CD14-positive monocyte (primary cell): Measurements from ENCODE around the gene MAP3K10. TPM values are rescaled to one million over a fixed set of nuclear protein-coding genes. Genes with fewer than 3 reads are reported as not detected.

Experiments used
- DNase-seq, 3 donors: peaks; one replicate each; pipeline ENCODE4 v3.0.0-alpha.2; 2011 to 2022
- H2AFZ ChIP-seq: 2 replicates; pipeline ENCODE4 v1.6.0; 2012; ENCODE audit warnings: mild to moderate bottlenecking, low read depth, low read length, inconsistent platforms; ENCODE audit not compliant: insufficient read depth, poor library complexity, severe bottlenecking
- H3K27ac ChIP-seq, 2 donors: 1 replicate in 1 of 2; 2 replicates in 1 of 2; pipeline ENCODE4 v1.5.1; 2012 to 2013; ENCODE audit warnings: low read length in 2 of 2, control low read depth in 1 of 2, inconsistent platforms in 1 of 2, low read depth in 1 of 2, mild to moderate bottlenecking in 1 of 2
- H3K27me3 ChIP-seq, 2 donors: one replicate each; pipeline versions ENCODE4 v1.6.0 to v1.6.1; 2011 to 2013; ENCODE audit warnings: low read length in 2 of 2; ENCODE audit not compliant: control insufficient read depth in 2 of 2, insufficient read depth in 2 of 2
- H3K36me3 ChIP-seq, 2 donors: replicated peaks in 1 of 2; 1 replicate in 1 of 2; 2 replicates in 1 of 2; pipeline versions ENCODE4 v1.5.1 to v1.6.1; 2012 to 2013; ENCODE audit warnings: low read length in 2 of 2, control low read depth in 1 of 2, inconsistent platforms in 1 of 2, mild to moderate bottlenecking in 1 of 2; ENCODE audit not compliant: insufficient read depth in 2 of 2, control insufficient read depth in 1 of 2
- H3K4me1 ChIP-seq, 2 donors: 1 replicate in 1 of 2; 2 replicates in 1 of 2; pipeline versions ENCODE4 v1.5.1 to v1.6.1; 2012 to 2013; ENCODE audit warnings: low read length in 2 of 2, control low read depth in 1 of 2, inconsistent platforms in 1 of 2, mild to moderate bottlenecking in 1 of 2, moderate library complexity in 1 of 2; ENCODE audit not compliant: insufficient read depth in 2 of 2, control insufficient read depth in 1 of 2
- H3K4me2 ChIP-seq: replicated peaks from 2 replicates; pipeline ENCODE3; 2012; ENCODE audit warnings: low read length, moderate library complexity, mild to moderate bottlenecking; ENCODE audit not compliant: poor library complexity, severe bottlenecking; ENCODE audit errors: extremely low read depth
- H3K4me3 ChIP-seq, 3 experiments: fragments of 200-600 bp in 1 of 3; sonication (generic) in 1 of 3; replicated peaks in 1 of 3; 1 replicate in 2 of 3; 2 replicates in 1 of 3; pipeline ENCODE4 v1.5.1; 2011 to 2013; ENCODE audit warnings: low read length in 3 of 3, mild to moderate bottlenecking in 3 of 3, control low read depth in 2 of 3, low read depth in 2 of 3, inconsistent platforms in 1 of 3, moderate library complexity in 1 of 3
- H3K79me2 ChIP-seq: 2 replicates; pipeline ENCODE4 v1.6.0; 2012; ENCODE audit warnings: mild to moderate bottlenecking, control low read depth, inconsistent platforms, low read length, moderate library complexity; ENCODE audit not compliant: insufficient read depth
- H3K9ac ChIP-seq: 2 replicates; pipeline ENCODE4 v1.6.0; 2017; ENCODE audit warnings: low read length, mild to moderate bottlenecking; ENCODE audit not compliant: insufficient read depth, poor library complexity, severe bottlenecking
- H3K9me3 ChIP-seq, 2 donors: replicated peaks in 1 of 2; 1 replicate in 1 of 2; 2 replicates in 1 of 2; pipeline versions ENCODE4 v1.5.1 to v1.6.1; 2012 to 2013; ENCODE audit warnings: low read length in 2 of 2, control low read depth in 1 of 2; ENCODE audit not compliant: control insufficient read depth in 1 of 2, insufficient read depth in 1 of 2
- H4K20me1 ChIP-seq: 2 replicates; pipeline ENCODE4 v1.6.0; 2012; ENCODE audit warnings: mild to moderate bottlenecking, low read length, control low read depth, moderate library complexity; ENCODE audit not compliant: insufficient read depth
- H3K27ac Mint-ChIP-seq, 7 donors: one replicate each; pipeline ENCODE4 v1.8.0; 2020; ENCODE audit warnings: mild to moderate bottlenecking in 7 of 7, mixed read lengths in 7 of 7, moderate library complexity in 6 of 7, inconsistent platforms in 2 of 7
- H3K27me3 Mint-ChIP-seq, 3 donors: one replicate each; pipeline ENCODE4 v1.8.0; 2021 to 2022; ENCODE audit warnings: low read depth in 3 of 3, mild to moderate bottlenecking in 3 of 3, mixed read lengths in 3 of 3, moderate library complexity in 3 of 3, inconsistent platforms in 1 of 3
- H3K36me3 Mint-ChIP-seq, 2 donors: one replicate each; pipeline ENCODE4 v1.8.0; 2020; ENCODE audit warnings: mixed read lengths in 2 of 2, inconsistent platforms in 1 of 2, mild to moderate bottlenecking in 1 of 2
- H3K4me1 Mint-ChIP-seq: one replicate; pipeline ENCODE4 v1.8.0; 2020; ENCODE audit warnings: mild to moderate bottlenecking, mixed read lengths
- H3K4me3 Mint-ChIP-seq, 2 donors: one replicate each; pipeline ENCODE4 v1.8.0; 2020; ENCODE audit warnings: mild to moderate bottlenecking in 2 of 2, mixed read lengths in 2 of 2, moderate library complexity in 1 of 2
- H3K9me3 Mint-ChIP-seq, 7 donors: one replicate each; pipeline ENCODE4 v1.8.0; 2020 to 2022; ENCODE audit warnings: mixed read lengths in 7 of 7, mild to moderate bottlenecking in 6 of 7, moderate library complexity in 6 of 7, inconsistent platforms in 2 of 7
- WGBS: methylation state at CpG from one replicate; pipeline ENCODE4 v1.1.5; 2013; ENCODE audit warnings: missing lambda C conversion rate; ENCODE audit not compliant: insufficient coverage; 5-methylcytosine and 5-hydroxymethylcytosine counted together
- intact Hi-C, 2 donors: fragments of 100-400 bp; cut with micrococcal nuclease; formaldehyde crosslinking; loops; one replicate each; pipeline versions ENCODE4 v1.15.0 to v1.15.1; 2023
- polyA plus RNA-seq, 3 donors: library from polyadenylated mRNA; depleted of rRNA in 1 of 3; unstranded in 2 of 3; stranded (reverse) in 1 of 3; fragments of 300-500 nt in 2 of 3; fragments of >200 nt in 1 of 3; fragmentation: Illumina TruSeq in 2 of 3; gene quantifications; 1 replicate in 2 of 3; 2 replicates in 1 of 3; pipeline ENCODE4 v1.2.3, GENCODE V29; 2012 to 2021
- TF ChIP-seq, protein P1 (sequence below): fragments of 200-600 bp; IDR thresholded peaks from one replicate; pipeline ENCODE4 v1.8.0; 2022; ENCODE audit warnings: antibody characterized with exemption, mild to moderate bottlenecking

Gene MAP3K10
- polyA plus RNA-seq, 3 donors: 0.05 to 9.1 TPM; not detected in 1

DNA sequence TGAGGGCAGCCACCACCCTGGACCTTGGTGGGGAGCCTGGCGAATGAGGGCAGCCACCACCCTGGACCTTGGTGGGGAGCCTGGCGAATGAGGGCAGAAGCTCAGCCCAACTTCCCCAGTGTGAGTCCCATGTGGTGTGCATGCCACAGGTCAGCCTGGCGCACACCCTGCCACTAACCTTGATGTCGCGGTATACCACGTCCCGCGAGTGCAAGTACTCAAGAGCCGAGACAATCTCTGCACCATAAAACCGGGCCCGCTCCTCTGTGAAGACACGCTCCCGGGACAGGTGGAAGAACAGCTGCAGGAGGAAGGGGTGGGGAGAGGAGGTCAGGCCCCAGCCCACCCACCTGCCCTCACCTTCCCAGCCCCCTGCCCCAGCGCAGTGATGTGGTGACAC is 46.6 kb downstream of the MAP3K10 start:
- Histone ChIP-seq H3K9ac (no peak overlapping the region), H3K9me3 (no peaks in the 10 kb centered on the region), H3K4me2 (no peak overlapping the region), H3K27ac (no peak overlapping the region), H3K4me1 (no peaks in the 10 kb centered on the region), H4K20me1 (peaks cover 6% of the 10 kb centered on the region), H3K79me2 (no peaks in the 10 kb centered on the region), H3K4me3 (no peak overlapping the region), H2AFZ (no peak overlapping the region), H3K27me3 (no peaks in the 10 kb centered on the region), H3K36me3 (peaks cover 90 to 97% of the 10 kb centered on the region in 2 donors)
- Mint-ChIP-seq H3K27me3 (no peaks in the 10 kb centered on the region), H3K4me3 (no peak overlapping the region), H3K36me3 (peaks cover 68 to 94% of the 10 kb centered on the region in 2 donors), H3K27ac (peak overlapping the region in 1 of 7 donors; percentile 45), H3K4me1 (no peaks in the 10 kb centered on the region), H3K9me3 (no peaks in the 10 kb centered on the region)
- intact Hi-C loops: no loop called here
- TF ChIP-seq, protein P1, sequence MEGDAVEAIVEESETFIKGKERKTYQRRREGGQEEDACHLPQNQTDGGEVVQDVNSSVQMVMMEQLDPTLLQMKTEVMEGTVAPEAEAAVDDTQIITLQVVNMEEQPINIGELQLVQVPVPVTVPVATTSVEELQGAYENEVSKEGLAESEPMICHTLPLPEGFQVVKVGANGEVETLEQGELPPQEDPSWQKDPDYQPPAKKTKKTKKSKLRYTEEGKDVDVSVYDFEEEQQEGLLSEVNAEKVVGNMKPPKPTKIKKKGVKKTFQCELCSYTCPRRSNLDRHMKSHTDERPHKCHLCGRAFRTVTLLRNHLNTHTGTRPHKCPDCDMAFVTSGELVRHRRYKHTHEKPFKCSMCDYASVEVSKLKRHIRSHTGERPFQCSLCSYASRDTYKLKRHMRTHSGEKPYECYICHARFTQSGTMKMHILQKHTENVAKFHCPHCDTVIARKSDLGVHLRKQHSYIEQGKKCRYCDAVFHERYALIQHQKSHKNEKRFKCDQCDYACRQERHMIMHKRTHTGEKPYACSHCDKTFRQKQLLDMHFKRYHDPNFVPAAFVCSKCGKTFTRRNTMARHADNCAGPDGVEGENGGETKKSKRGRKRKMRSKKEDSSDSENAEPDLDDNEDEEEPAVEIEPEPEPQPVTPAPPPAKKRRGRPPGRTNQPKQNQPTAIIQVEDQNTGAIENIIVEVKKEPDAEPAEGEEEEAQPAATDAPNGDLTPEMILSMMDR: no peak
- 97% methylated on average over 6 of the region's 14 CpGs for WGBS
- DNase-seq: no peak

DNA sequence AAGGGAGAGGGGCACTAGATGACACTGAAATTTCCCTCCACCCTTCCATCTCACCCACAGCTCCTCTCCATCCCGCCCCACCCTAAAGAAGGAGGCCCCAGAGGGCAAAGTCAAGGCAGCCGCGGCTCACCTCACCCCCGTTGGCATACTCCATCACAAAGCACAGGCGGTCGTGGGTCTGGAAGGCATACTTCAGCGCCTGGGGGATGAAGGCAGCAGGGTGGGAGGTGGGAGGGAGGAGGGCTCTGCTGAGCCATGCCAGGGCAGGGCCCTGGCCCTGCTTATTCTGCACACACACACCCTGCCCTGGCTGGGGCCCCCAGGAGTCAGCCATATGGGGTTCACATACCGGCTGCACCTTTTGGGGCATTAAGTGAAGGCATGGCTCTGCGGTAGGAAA is 47.5 kb downstream of the MAP3K10 start:
- H3K36me3 Mint-ChIP-seq: peaks cover 68 to 94% of the 10 kb centered on the region in 2 donors
- H3K27me3 ChIP-seq: no peaks in the 10 kb centered on the region
- H3K9ac ChIP-seq: no peak overlapping the region
- H3K27ac Mint-ChIP-seq: no peak overlapping the region
- no peak overlapping the region for H3K27ac ChIP-seq
- no peaks in the 10 kb centered on the region for H3K79me2 ChIP-seq
- H3K4me1 ChIP-seq: no peaks in the 10 kb centered on the region
- H3K9me3 Mint-ChIP-seq: no peaks in the 10 kb centered on the region
- no peak overlapping the region for H3K4me2 ChIP-seq
- H3K4me3 ChIP-seq: no peak overlapping the region
- H3K9me3 ChIP-seq: no peaks in the 10 kb centered on the region
- H3K4me1 Mint-ChIP-seq: no peaks in the 10 kb centered on the region
- peaks cover 84 to 93% of the 10 kb centered on the region in 2 donors for H3K36me3 ChIP-seq
- H3K4me3 Mint-ChIP-seq: no peak overlapping the region
- intact Hi-C loops: no loop called here
- TF ChIP-seq, protein P1: no peak
- no peak overlapping the region for H2AFZ ChIP-seq
- peaks cover 12% of the 10 kb centered on the region for H4K20me1 ChIP-seq
- WGBS: no CpG with 5 or more reads among the region's 9 CpGs
- DNase-seq: no peak
- H3K27me3 Mint-ChIP-seq: no peaks in the 10 kb centered on the region
